GM19099 (cell line): ENCODE measurements around the gene TFCP2L1.

ENCODE experiments used
- POLR2A ChIP-seq: IDR thresholded peaks from 3 replicates; pipeline ENCODE4 v1.6.1; 2011; ENCODE audit warnings: low read depth; ENCODE audit not compliant: insufficient read length; ENCODE audit errors: extremely low read depth

The TFCP2L1 gene

GRCh38 chr2:121186261-121186660 lies 98.7 kb downstream of the TFCP2L1 start:
- TF ChIP-seq POLR2A = no peak

- TF ChIP-seq POLR2A = no peak
Observed at GRCh38 chr2:121185571-121186074, 99.4 kb downstream of the TFCP2L1 start.

DNA sequence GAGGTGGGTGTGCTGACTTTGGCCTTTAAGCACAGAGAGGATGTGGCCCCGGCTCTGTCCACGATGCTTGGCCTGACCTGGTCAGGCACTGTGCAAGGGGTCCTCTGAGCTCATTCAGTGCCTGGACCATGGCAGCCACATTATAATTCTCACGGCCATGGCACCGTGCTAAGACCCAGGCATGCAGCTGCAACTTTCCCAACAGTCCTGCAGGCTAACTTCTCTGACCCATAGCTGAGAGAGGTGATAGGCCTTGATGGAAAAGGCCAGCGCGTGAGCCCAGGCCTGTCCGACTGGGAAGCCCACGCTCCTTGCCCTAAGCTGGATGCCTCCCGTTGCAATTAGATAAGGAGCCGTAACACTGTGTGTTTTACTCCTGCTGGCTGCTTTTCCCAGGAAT lies 99.9 kb downstream of the TFCP2L1 start:
- TF ChIP-seq POLR2A = no peak

- TF ChIP-seq POLR2A = no peak
Observed at GRCh38 chr2:121184248-121184862, 100.6 kb downstream of the TFCP2L1 start.

GRCh38 chr2:121182520-121182919 lies 102.5 kb downstream of the TFCP2L1 start:
- TF ChIP-seq POLR2A = no peak

- no peak for TF ChIP-seq POLR2A
Observed at GRCh38 chr2:121179467-121179866, 105.5 kb downstream of the TFCP2L1 start.

DNA sequence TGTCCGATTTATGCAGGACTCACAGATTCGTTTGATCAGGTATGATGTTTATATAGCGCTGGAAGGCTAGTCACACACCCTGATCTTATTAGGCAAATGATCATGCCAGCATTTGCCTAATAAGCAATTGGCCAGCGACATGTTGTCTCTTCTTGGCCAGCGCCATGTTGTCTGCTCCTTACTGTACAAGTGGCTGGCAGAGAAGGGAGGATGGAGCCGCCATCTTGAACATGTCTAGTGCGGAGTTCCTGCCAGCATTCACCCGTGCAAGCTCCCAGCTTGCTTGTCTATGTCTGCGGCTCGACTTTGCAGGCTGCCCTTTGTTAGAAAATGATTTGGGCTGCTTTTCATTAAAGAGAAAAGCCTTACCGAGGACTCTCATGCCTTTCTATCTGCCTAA lies 106.3 kb downstream of the TFCP2L1 start:
- TF ChIP-seq POLR2A = no peak

DNA sequence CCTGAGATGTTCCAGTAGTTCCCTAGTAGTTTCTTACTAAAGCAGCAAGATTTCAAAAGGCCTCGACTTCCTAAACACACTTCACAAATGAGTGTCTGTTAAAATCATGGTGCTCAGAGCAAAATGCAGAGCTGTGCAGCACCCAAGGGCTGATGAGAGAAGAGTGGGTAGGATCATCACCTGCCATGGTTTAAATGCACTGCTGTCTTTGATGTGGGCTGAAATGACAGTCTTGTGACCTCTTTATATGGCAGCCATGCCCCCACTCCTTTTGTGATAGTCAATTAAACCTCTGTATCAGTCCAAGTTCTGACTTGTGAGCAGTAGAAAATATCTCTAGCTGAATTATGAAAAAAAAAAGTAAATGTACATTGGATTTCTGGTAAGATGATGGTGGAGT lies 107.1 kb downstream of the TFCP2L1 start:
- no peak for TF ChIP-seq POLR2A

- no peak for TF ChIP-seq POLR2A
Observed at GRCh38 chr2:121175326-121175725, 109.7 kb downstream of the TFCP2L1 start.

- no peak for TF ChIP-seq POLR2A
Observed at GRCh38 chr2:121173806-121174205, 111.2 kb downstream of the TFCP2L1 start.

GRCh38 chr2:121173112-121173511 lies 111.9 kb downstream of the TFCP2L1 start:
- no peak for TF ChIP-seq POLR2A

DNA sequence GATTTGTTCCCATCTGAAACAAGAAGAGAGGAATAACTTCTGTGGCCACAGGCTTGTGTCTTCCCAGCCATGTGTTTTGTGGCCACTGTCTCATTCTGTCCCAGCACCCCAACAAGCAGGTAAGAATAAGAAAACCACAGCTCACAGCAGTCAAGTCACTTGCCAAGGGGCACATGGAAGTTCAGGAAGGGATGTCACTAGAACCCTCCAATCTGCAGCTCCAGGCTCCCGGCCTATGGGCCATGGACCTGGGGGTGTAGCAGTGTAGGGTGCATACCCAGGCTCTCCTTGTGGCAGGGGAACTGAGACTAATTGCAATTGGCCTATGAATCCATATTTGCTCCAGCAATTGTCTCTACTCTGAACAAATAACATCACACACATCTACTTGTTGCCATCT lies 112.5 kb downstream of the TFCP2L1 start:
- TF ChIP-seq POLR2A = no peak

- no peak for TF ChIP-seq POLR2A
Observed at GRCh38 chr2:121171625-121172119, 113.3 kb downstream of the TFCP2L1 start.

DNA sequence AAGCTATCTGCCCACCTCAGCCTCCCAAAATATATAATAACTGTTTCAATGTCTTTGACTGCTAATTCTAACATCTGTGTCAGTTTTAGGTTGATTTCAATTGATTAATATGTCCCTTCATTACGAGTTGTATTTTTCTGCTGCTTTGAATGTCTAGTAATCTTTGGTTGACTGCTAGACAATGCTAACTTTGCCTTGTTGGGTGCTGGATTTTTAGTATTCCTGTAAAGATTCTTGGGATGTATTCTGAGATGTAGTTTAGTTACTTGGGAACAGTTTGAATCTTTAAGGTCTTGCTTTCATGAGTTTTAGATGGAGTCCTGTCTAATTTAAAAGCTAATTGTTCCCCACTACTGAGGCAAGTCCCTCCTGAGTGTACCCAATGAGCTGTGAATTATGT lies 114.4 kb downstream of the TFCP2L1 start:
- no peak for TF ChIP-seq POLR2A

DNA sequence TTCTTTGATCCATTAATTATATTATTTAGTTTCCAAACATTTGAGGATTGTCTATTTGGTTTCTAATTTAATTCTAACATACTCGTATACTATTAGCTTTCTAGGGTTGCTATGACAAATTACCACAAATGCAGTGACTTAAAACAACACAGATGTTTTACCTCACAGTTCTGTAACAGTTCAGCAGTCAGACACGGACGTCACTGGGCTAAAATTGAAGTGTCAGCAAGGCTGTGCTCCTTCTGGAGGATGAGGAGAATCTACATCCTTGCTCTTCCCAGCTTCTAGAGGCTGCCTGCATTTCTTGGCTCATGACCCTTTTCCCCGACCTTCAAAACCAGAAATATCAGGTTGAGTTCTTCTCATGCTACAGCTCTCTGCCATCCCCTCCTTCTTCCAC lies 117.6 kb downstream of the TFCP2L1 start:
- TF ChIP-seq POLR2A = no peak
